ENCODE data around the gene RNASEH2A. TPM values are rescaled to one million over a fixed set of nuclear protein-coding genes. Genes with fewer than 3 reads are reported as not detected.

Gene RNASEH2A
- total and polyA plus RNA-seq, 2 of the 4 experiments (the other 2 are of a cell fraction), result 34.9 to 44.6 TPM

- H3K23ac ChIP-seq (ENCODE audit: low read depth, low read length), result peak within 1 kb of the TSS; percentile 5; the same call in 1 of the 2 replicates
- no peak within 1 kb of the TSS for H3K4ac ChIP-seq (ENCODE audit: low read depth, low read length)
- in situ Hi-C loops (cut with MboI; ENCODE audit: low sequenced_read_pairs) (loop anchor here (5.0 kb wide), 1 partner anchor 66 kb away; no protein-coding TSS in a partner anchor), intact Hi-C loops (cut with micrococcal nuclease) (no loop called here), dilution Hi-C loops (cut with HindIII; ENCODE audit: low sequenced_read_pairs, unreplicated experiment) (no loop called here)
- H3K27ac ChIP-seq (ENCODE audit: insufficient read depth, low read length), result no peak within 1 kb of the TSS
- no peak within 1 kb of the TSS for H4K8ac ChIP-seq (ENCODE audit: low read depth in 2 of 2, low read length in 2 of 2)
- no peak within 1 kb of the TSS for H2BK15ac ChIP-seq (ENCODE audit: low read depth, low read length)
- H3K18ac ChIP-seq (ENCODE audit: low read depth, low read length), result no peak within 1 kb of the TSS
- DNase-seq (no peak), ATAC-seq (ENCODE audit: low read depth) (peak; percentile 67)
- no peak within 1 kb of the TSS for H2AK5ac ChIP-seq (ENCODE audit: low read depth, low read length)
- H2BK120ac ChIP-seq (ENCODE audit: low read depth, low read length), result no peak within 1 kb of the TSS
- TF ChIP-seq SMC3 (IDR thresholded peaks at IDR 0.05; ENCODE audit: low read depth, low read length) (peak; percentile 20; the same call in 1 of the 2 replicates), CTCF (conservative IDR thresholded peaks at IDR 0.05; ENCODE audit: low read depth, low read length) (peak; percentile 59), RAD21 (IDR thresholded peaks at IDR 0.05; ENCODE audit: low read length) (peak; percentile 28; the same call in 1 of the 2 replicates), USF2 (IDR thresholded peaks at IDR 0.05; ENCODE audit: low read depth, low read length) (no peak), MAFK (IDR thresholded peaks at IDR 0.05; ENCODE audit: low read depth, low read length) (no peak), CHD1 (IDR thresholded peaks at IDR 0.05; ENCODE audit: low read depth, low read length) (no peak), MAZ (IDR thresholded peaks at IDR 0.05; ENCODE audit: borderline replicate concordance, low read depth, low read length) (peak; percentile 80)
- no peaks in the 10 kb centered on the region; the same call in 1 of the 2 replicates for H3K9me3 ChIP-seq (ENCODE audit: control insufficient read depth, insufficient read depth, low read length)
- no peak within 1 kb of the TSS for H4K5ac ChIP-seq (ENCODE audit: low read depth, low read length)
- peak within 1 kb of the TSS; percentile 71 for H3K4me2 ChIP-seq (ENCODE audit: low read depth, low read length)
- no TSS peak for BruUV-seq (replicated peaks)
- WGBS, 2 experiments (ENCODE audit: extremely low coverage in 2 of 2, insufficient read length in 1 of 2), result 1% methylated on average over 18 of the region's 69 CpGs; no CpG with 5 or more reads in 1 of the 2 experiments
- H3K27me3 ChIP-seq (ENCODE audit: control insufficient read depth, insufficient read depth, low read length), result peaks cover 71% of the 10 kb centered on the region
- peak within 1 kb of the TSS; percentile 34 for H3K4me3 ChIP-seq (ENCODE audit: insufficient read depth, low read depth, low read length)
- no peak within 1 kb of the TSS for H3K14ac ChIP-seq (replicated peaks; ENCODE audit: low read depth, low read length)
- CTCF ChIA-PET, result interaction anchor here (0.6 kb wide), 1 partner anchor 81 kb away, joined by 4 read pairs; no protein-coding TSS in a partner anchor
- POLR2A ChIA-PET (ENCODE audit: unreplicated experiment), result no interaction called here
- peaks cover 8% of the 10 kb centered on the region; the same call in 1 of the 2 replicates for H3K9me1 ChIP-seq (ENCODE audit: insufficient read depth, low read length)
- H2BK20ac ChIP-seq (ENCODE audit: low read depth, low read length), result no peak within 1 kb of the TSS
- peak within 1 kb of the TSS; percentile 81 for H2AFZ ChIP-seq (replicated peaks; ENCODE audit: low read length, poor library complexity)
- no peak within 1 kb of the TSS for H4K91ac ChIP-seq (ENCODE audit: insufficient read depth, low read depth, low read length)
- H3K4me1 ChIP-seq (ENCODE audit: control insufficient read depth, insufficient read depth, low read length), result peaks cover 4% of the 10 kb centered on the region; the same call in 1 of the 2 replicates
- peak within 1 kb of the TSS; percentile 81 for H2AK9ac ChIP-seq (replicated peaks; ENCODE audit: low read depth, low read length, poor library complexity)
- no peak within 1 kb of the TSS for H3K9ac ChIP-seq (ENCODE audit: low read depth, low read length)
- H3K79me1 ChIP-seq (ENCODE audit: low read depth in 1 of 2, low read length in 2 of 2), result no peaks in the 10 kb centered on the region
- H2BK5ac ChIP-seq (ENCODE audit: low read depth, low read length, poor library complexity, severe bottlenecking), result no peak within 1 kb of the TSS
- H3K36me3 ChIP-seq (ENCODE audit: control insufficient read depth, insufficient read depth, low read length), result no peaks in the 10 kb centered on the region
- H3K56ac ChIP-seq (ENCODE audit: extremely low read depth, insufficient read depth, low read length), result no peak within 1 kb of the TSS
- H4K20me1 ChIP-seq (ENCODE audit: insufficient read depth, low read length), result peaks cover 11% of the 10 kb centered on the region
These were observed 31.9 kb downstream of the RNASEH2A start, which contains the start of gene MAST1 for GRCh38 chr19:12838182-12838885. Gene MAST1, plus strand, starts transcription at chr19:12838515. Its CDS starts 58 bp downstream, at chr19:12838573.
